Nephron (organoid): ENCODE results near the gene HBZ.
A peak's percentile ranks its signal among the peaks of the same experiment; 100 is the strongest.
"Not testable (repeated sequence)": the region's sequence is repeated elsewhere in the genome, so short reads cannot be mapped to it uniquely, and the experiment has no call there.

Experiments
- H3K27ac Mint-ChIP-seq, 3 experiments: 2 replicates each; pipeline ENCODE4 v1.8.0; 2020; ENCODE audit warnings: mixed read lengths in 3 of 3, mild to moderate bottlenecking in 2 of 3, moderate library complexity in 1 of 3
- H3K27me3 Mint-ChIP-seq: 2 replicates; pipeline ENCODE4 v1.8.0; 2021; ENCODE audit warnings: low read depth, mild to moderate bottlenecking, moderate library complexity, mixed read lengths
- H3K36me3 Mint-ChIP-seq: 2 replicates; pipeline ENCODE4 v1.8.0; 2020; ENCODE audit warnings: low read depth, mixed read lengths
- H3K4me1 Mint-ChIP-seq: 2 replicates; pipeline ENCODE4 v1.8.0; 2020; ENCODE audit warnings: mixed read lengths
- H3K4me3 Mint-ChIP-seq, 3 experiments: 2 replicates each; pipeline ENCODE4 v1.8.0; 2020; ENCODE audit warnings: mild to moderate bottlenecking in 3 of 3, mixed read lengths in 3 of 3, moderate library complexity in 2 of 3
- H3K9me3 Mint-ChIP-seq: 2 replicates; pipeline ENCODE4 v1.8.0; 2020; ENCODE audit warnings: mixed read lengths
- CTCF ChIP-seq, 3 experiments: fragments of 200-600 bp; sonication (generic); IDR thresholded peaks; one replicate each; pipeline ENCODE4 v1.5.0; 2021; ENCODE audit warnings: antibody characterized with exemption in 3 of 3; ENCODE audit not compliant: unreplicated experiment in 3 of 3

The HBZ gene

DNA sequence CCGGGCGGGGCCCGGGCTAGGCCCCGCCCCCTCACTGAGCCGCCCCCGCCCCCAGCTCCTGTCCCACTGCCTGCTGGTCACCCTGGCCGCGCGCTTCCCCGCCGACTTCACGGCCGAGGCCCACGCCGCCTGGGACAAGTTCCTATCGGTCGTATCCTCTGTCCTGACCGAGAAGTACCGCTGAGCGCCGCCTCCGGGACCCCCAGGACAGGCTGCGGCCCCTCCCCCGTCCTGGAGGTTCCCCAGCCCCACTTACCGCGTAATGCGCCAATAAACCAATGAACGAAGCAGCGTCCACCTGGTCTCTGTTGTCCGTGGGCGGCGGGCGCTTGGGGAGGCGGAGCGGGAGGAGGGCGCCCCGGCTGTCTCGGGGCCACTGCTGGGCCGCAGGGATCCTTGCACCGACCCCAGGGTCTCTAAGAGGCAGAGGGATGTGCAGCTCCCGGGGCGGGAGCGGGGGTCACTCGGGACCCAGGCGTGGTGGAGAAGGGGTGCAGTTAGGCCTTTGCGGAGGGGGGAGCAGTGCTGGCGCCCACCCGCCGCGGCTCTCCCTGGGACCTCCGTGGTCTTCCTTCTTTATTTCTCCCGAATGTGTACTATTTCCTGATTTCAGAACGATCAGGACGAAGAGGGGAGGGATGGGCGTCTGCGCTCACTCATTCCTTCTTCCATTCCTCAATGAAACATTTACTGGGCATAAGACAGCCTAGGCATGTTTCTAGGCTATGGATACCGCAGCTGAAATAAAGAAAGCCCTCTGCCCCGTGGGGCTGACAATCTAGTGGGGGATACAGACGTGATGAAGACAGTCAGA is 2.0 kb downstream of the HBZ start:
- H3K4me1 Mint-ChIP-seq = peaks cover 7% of the 10 kb centered on the region
- peak overlapping the region in 1 of 3 experiments; percentile 17 for H3K27ac Mint-ChIP-seq
- no peak for TF ChIP-seq CTCF (IDR thresholded peaks at IDR 0.05; ENCODE audit: unreplicated experiment in 3 of 3)
- no peaks in the 10 kb centered on the region for H3K36me3 Mint-ChIP-seq
- H3K4me3 Mint-ChIP-seq = peak overlapping the region; percentile 76 to 86 (median 83)
- peaks cover 73% of the 10 kb centered on the region for H3K27me3 Mint-ChIP-seq
- no peaks in the 10 kb centered on the region for H3K9me3 Mint-ChIP-seq

GRCh38 chr16:155031-155398 is 2.6 kb downstream of the HBZ start:
- Mint-ChIP-seq H3K27ac (no peak overlapping the region), H3K4me3 (peak overlapping the region; percentile 76 to 86 (median 83))

GRCh38 chr16:159136-159849 is 6.8 kb downstream of the HBZ start:
- peaks cover 75% of the 10 kb centered on the region for H3K27me3 Mint-ChIP-seq
- H3K27ac Mint-ChIP-seq = no peak overlapping the region
- TF ChIP-seq CTCF (IDR thresholded peaks at IDR 0.05; ENCODE audit: unreplicated experiment in 3 of 3) = no peak
- peaks cover 2% of the 10 kb centered on the region for H3K9me3 Mint-ChIP-seq
- H3K4me3 Mint-ChIP-seq = peak overlapping the region in 1 of 3 experiments; percentile 42
- peaks cover 7% of the 10 kb centered on the region for H3K4me1 Mint-ChIP-seq
- H3K36me3 Mint-ChIP-seq = no peaks in the 10 kb centered on the region

More at GRCh38 chr16:155031-155398, 2.6 kb downstream of the HBZ start:
- H3K9me3 Mint-ChIP-seq = no peaks in the 10 kb centered on the region
- peaks cover 73% of the 10 kb centered on the region for H3K27me3 Mint-ChIP-seq
- H3K36me3 Mint-ChIP-seq = no peaks in the 10 kb centered on the region
- peaks cover 7% of the 10 kb centered on the region for H3K4me1 Mint-ChIP-seq
- no peak for TF ChIP-seq CTCF (IDR thresholded peaks at IDR 0.05; ENCODE audit: unreplicated experiment in 3 of 3)

DNA sequence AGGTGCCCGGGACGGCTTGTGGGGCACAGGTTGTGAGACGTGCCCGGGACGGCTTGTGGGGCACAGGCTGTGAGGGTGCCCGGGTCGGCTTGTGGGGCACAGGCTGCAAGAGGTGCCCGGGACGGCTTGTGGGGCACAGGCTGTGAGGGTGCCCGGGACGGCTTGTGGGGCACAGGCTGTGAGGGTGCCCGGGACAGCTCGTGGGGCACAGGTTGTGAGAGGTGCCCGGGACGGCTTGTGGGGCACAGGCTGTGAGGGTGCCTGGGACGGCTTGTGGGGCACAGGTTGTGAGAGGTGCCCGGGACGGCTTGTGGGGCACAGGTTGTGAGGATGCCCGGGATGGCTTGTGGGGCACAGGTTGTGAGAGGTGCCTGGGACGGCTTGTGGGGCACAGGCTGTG is 7.8 kb downstream of the HBZ start:
- not testable (repeated sequence) for H3K27ac Mint-ChIP-seq, H3K4me1 Mint-ChIP-seq, H3K36me3 Mint-ChIP-seq, H3K9me3 Mint-ChIP-seq, H3K4me3 Mint-ChIP-seq
- peaks cover 71% of the 10 kb centered on the region for H3K27me3 Mint-ChIP-seq

DNA sequence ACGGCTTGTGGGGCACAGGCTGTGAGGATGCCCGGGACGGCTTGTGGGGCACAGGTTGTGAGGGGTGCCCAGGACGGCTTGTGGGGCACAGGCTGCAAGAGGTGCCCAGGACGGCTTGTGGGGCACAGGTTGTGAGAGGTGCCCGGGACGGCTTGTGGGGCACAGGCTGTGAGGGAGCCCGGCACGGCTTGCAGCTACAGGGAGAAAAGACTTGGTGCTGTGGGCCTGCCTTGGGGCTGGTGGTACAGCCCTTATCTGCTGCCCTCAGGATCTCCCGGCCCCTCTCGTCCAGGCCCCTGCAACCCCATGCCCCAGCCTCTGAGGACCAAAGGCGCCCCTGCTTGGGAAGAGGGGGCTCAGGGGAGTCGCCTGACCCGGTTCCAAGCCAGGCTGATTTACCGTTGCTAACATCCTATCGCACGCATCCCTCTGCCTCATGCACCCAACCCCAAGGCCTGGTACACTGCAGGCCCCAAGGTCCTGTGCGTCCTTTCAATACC is 8.3 kb downstream of the HBZ start:
- H3K9me3 Mint-ChIP-seq = peaks cover 2% of the 10 kb centered on the region
- TF ChIP-seq CTCF (IDR thresholded peaks at IDR 0.05; ENCODE audit: unreplicated experiment in 3 of 3) = no peak
- H3K27me3 Mint-ChIP-seq = peaks cover 71% of the 10 kb centered on the region
- no peaks in the 10 kb centered on the region for H3K4me1 Mint-ChIP-seq
- no peaks in the 10 kb centered on the region for H3K36me3 Mint-ChIP-seq
- no peak overlapping the region for H3K27ac Mint-ChIP-seq
- H3K4me3 Mint-ChIP-seq = no peak overlapping the region

GRCh38 chr16:162271-162991 is 10.0 kb downstream of the HBZ start:
- no peak for TF ChIP-seq CTCF (IDR thresholded peaks at IDR 0.05; ENCODE audit: unreplicated experiment in 3 of 3)
- Mint-ChIP-seq H3K4me3 (no peak overlapping the region), H3K36me3 (no peaks in the 10 kb centered on the region), H3K27me3 (peaks cover 77% of the 10 kb centered on the region), H3K27ac (no peak overlapping the region), H3K9me3 (peaks cover 2% of the 10 kb centered on the region), H3K4me1 (no peaks in the 10 kb centered on the region)

DNA sequence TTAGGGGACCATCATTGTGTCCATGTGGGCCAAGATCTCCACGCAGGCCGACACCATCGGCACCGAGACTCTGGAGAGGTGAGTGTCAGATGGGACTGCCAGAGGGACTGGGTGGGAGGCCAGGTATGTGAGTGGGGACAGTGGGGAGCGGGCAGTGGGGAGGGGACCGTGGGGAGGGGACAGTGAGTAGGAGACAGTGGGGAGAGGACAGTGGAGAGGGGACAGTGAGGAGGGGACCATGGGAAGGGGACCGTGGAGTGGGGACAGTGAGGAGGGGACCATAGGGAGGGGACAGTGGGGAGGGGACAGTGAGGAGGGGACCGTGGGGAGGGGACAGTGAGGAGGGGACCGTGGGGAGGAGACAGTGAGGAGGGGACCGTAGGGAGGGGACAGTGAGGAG is 10.7 kb downstream of the HBZ start:
- H3K4me1 Mint-ChIP-seq, H3K36me3 Mint-ChIP-seq: not testable (repeated sequence)

GRCh38 chr16:163696-164095 is 11.3 kb downstream of the HBZ start:
- peaks cover 79% of the 10 kb centered on the region for H3K27me3 Mint-ChIP-seq
- H3K36me3 Mint-ChIP-seq, H3K9me3 Mint-ChIP-seq, H3K4me3 Mint-ChIP-seq, H3K27ac Mint-ChIP-seq, H3K4me1 Mint-ChIP-seq: not testable (repeated sequence)

More for the DNA sequence above, 10.7 kb downstream of the HBZ start:
- not testable (repeated sequence) for H3K9me3 Mint-ChIP-seq, H3K4me3 Mint-ChIP-seq, H3K27ac Mint-ChIP-seq
- peaks cover 77% of the 10 kb centered on the region for H3K27me3 Mint-ChIP-seq
